ENCODE measurements around the gene COX17.
"Not testable (repeated sequence)": the region's sequence is repeated elsewhere in the genome, so short reads cannot be mapped to it uniquely, and the experiment has no call there.

COX17 gene

GRCh38 chr3:119676771-119677640, at the start of gene COX17:
COX17 (minus strand) TSS chr3:119677406; CDS start chr3:119677310, 96 bp downstream.
- DNase-seq (ENCODE audit: low spot score) = peak; percentile 95

- no peak for DNase-seq (ENCODE audit: low spot score)
Measured at GRCh38 chr3:119726909-119727308, 49.7 kb upstream of the COX17 start.

- no peak for DNase-seq (ENCODE audit: low spot score)
Measured at GRCh38 chr3:119723022-119723421, 45.8 kb upstream of the COX17 start.

GRCh38 chr3:119717520-119717919, 40.3 kb upstream of the COX17 start:
- DNase-seq (ENCODE audit: low spot score) = no peak

GRCh38 chr3:119716998-119717397, 39.8 kb upstream of the COX17 start:
- no peak for DNase-seq (ENCODE audit: low spot score)

- DNase-seq (ENCODE audit: low spot score) = no peak
Measured at GRCh38 chr3:119715105-119715504, 37.9 kb upstream of the COX17 start.

GRCh38 chr3:119703820-119704531, 26.8 kb upstream of the COX17 start:
- no peak for DNase-seq (ENCODE audit: low spot score)

GRCh38 chr3:119702530-119703527, 25.6 kb upstream of the COX17 start, which contains the start of gene CFAP91:
CFAP91 (plus strand) TSS chr3:119703022; CDS start chr3:119703099, 77 bp downstream.
- DNase-seq (ENCODE audit: low spot score) = peak; percentile 66

- no peak for DNase-seq (ENCODE audit: low spot score)
Measured at GRCh38 chr3:119700920-119701734, 23.9 kb upstream of the COX17 start.

- DNase-seq (ENCODE audit: low spot score) = no peak
Measured at GRCh38 chr3:119700269-119700919, 23.2 kb upstream of the COX17 start.

GRCh38 chr3:119697394-119697793, 20.2 kb upstream of the COX17 start:
- no peak for DNase-seq (ENCODE audit: low spot score)

GRCh38 chr3:119695480-119695879, 18.3 kb upstream of the COX17 start:
- DNase-seq (ENCODE audit: low spot score) = no peak

GRCh38 chr3:119690043-119690656, 12.9 kb upstream of the COX17 start:
- DNase-seq (ENCODE audit: low spot score) = no peak

- DNase-seq (ENCODE audit: low spot score) = no peak
Measured at GRCh38 chr3:119683421-119683820, 6.2 kb upstream of the COX17 start.

- peak; percentile 38 for DNase-seq (ENCODE audit: low spot score)
Measured at GRCh38 chr3:119681279-119681678, 4.1 kb upstream of the COX17 start.

GRCh38 chr3:119679874-119680273, 2.7 kb upstream of the COX17 start:
- no peak for DNase-seq (ENCODE audit: low spot score)

- DNase-seq (ENCODE audit: low spot score) = not testable (repeated sequence)
Measured at GRCh38 chr3:119678209-119678608, 1.0 kb upstream of the COX17 start.

GRCh38 chr3:119677641-119677934, 382 bp upstream of the COX17 start:
- no peak for DNase-seq (ENCODE audit: low spot score)

- DNase-seq (ENCODE audit: low spot score) = no peak
Measured at GRCh38 chr3:119676020-119676419, 1.2 kb downstream of the COX17 start.

GRCh38 chr3:119675188-119675874, 1.9 kb downstream of the COX17 start:
- no peak for DNase-seq (ENCODE audit: low spot score)

Measured in hematopoietic multipotent progenitor cell treated with erythropoietin and hydrocortisone succinate and interleukin-3 and kit ligand, for 17 days (in vitro differentiated cells).